ENCODE results near the gene RHOT2.

The RHOT2 gene

DNA sequence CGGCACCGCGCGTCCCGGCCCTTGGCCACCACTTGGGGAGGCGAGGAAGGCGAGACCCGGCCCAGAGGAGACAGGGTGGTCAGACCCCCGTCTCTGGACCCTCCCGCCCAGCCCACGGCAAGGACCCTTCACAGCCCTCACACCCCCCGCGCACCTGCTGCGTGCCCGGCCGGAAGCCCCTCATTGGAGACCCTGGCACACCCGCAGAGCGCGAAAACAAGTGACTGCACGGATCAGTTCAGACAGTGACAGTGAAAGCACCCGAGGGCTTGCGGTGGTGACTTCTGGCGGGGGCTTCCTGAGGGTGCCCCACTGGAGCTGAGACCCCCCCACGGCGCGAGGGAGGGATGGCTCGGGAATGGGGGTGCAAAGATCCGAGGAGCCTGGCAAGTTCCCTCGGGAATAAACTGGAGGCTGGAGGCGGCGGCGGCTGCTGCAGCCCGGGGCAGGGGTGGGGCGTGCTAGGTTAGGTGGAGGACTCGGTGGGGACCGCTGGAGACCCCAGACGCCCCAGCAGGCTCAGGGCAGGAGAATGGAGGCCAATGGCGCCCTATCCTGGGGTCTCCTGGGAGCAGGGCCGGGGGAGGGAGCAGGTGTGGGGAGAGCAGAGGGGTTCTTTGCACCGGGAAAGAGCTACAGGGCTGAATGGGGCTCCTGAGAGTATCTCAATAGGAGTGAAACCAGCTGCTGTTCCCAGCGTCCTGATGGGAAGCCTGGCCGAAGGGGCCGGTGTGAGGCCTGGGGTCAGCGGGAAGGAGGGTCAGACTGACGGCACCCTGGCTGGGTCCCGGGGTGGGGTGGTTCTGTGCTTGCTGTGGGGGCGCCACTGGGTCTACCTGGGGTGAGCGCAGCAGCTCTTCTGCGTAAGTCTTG lies 38.5 kb downstream of the RHOT2 start:
- no peak for DNase-seq (ENCODE audit: low read depth in 1 of 2, low spot score in 1 of 2)
- in situ Hi-C loops (cut with HindIII; ENCODE audit: low pct_unique_long_range_greater_than_20kb, low sequenced_read_pairs), result loop anchor here (25.0 kb wide), 1 partner anchor 281 kb away; the partner anchor contains the start of gene SOX8
- no peak for TF ChIP-seq JUND (IDR thresholded peaks at IDR 0.05; ENCODE audit: low read depth)

DNA sequence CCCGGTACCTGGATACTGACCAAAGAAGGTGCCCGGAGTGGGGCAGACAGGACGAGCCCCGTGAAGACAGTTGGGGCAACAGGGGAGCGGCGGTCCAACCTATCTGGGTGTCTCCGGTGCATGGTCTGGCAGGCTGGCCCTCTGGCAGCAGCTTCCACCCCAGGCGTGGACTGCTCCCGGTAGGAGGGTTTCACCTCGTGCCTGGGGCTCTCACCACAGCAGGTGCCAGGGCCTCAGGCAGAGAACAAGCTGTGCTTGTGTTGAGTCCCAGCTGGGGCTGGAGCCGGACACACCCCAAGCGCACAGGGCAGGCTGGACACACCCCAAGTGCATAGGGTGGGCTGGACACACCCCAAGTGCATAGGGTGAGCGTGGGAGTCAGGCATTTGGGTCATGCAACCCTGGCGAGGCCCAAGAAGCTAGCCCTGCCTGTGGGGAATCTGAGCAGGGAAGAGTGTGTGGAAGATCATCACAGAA lies 39.2 kb downstream of the RHOT2 start:
- DNase-seq (ENCODE audit: low read depth in 1 of 2, low spot score in 1 of 2), result no peak
- TF ChIP-seq JUND (IDR thresholded peaks at IDR 0.05; ENCODE audit: low read depth), result no peak
- in situ Hi-C loops (cut with HindIII; ENCODE audit: low pct_unique_long_range_greater_than_20kb, low sequenced_read_pairs), result loop anchor here (25.0 kb wide), 1 partner anchor 280 kb away; the partner anchor contains the start of gene SOX8

DNA sequence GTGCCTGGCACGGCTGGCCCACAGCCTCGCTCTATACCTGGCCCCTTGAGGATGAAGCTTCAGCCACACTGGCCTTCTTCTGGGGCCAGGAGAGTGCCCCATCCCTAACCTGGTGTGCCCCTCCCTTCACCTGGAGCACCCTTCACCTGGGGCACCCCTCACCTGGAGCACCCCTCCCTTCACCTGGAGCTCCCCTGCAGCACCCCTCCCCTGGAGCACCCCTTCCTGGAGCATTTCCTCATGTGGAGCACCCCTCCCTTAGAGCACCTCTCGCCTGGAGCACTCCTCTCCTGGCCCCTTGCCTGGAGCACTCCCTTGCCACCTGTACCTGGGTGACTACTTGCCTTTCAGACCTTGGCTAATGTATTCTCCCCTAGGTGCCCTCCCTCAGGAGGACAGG lies 40.1 kb downstream of the RHOT2 start:
- DNase-seq (ENCODE audit: low read depth in 1 of 2, low spot score in 1 of 2), result no peak
- in situ Hi-C loops (cut with HindIII; ENCODE audit: low pct_unique_long_range_greater_than_20kb, low sequenced_read_pairs), result loop anchor here (25.0 kb wide), 1 partner anchor 279 kb away; the partner anchor contains the start of gene SOX8
- no peak for TF ChIP-seq JUND (IDR thresholded peaks at IDR 0.05; ENCODE audit: low read depth)

DNA sequence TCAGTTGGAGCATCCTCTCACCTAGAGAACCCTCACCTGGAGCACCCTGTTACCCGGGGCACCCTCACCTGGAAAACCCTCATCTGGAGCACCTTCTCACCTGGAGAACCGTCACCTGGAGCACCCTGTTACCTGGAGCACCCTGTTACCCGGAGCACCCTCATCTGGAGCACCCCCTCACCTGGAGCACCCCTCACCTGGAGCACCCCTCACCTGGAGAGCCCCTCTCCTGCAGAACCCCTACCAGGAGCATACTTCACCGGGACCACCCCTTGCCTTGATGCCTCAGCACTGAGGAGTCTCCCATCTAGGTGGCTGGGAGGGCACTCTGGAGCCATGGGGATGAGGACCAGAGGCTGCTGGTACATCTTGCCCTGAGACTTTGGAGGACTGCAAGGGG lies 41.0 kb downstream of the RHOT2 start:
- in situ Hi-C loops (cut with HindIII; ENCODE audit: low pct_unique_long_range_greater_than_20kb, low sequenced_read_pairs), result loop anchor here (25.0 kb wide), 1 partner anchor 278 kb away; the partner anchor contains the start of gene SOX8
- no peak for TF ChIP-seq JUND (IDR thresholded peaks at IDR 0.05; ENCODE audit: low read depth)

DNA sequence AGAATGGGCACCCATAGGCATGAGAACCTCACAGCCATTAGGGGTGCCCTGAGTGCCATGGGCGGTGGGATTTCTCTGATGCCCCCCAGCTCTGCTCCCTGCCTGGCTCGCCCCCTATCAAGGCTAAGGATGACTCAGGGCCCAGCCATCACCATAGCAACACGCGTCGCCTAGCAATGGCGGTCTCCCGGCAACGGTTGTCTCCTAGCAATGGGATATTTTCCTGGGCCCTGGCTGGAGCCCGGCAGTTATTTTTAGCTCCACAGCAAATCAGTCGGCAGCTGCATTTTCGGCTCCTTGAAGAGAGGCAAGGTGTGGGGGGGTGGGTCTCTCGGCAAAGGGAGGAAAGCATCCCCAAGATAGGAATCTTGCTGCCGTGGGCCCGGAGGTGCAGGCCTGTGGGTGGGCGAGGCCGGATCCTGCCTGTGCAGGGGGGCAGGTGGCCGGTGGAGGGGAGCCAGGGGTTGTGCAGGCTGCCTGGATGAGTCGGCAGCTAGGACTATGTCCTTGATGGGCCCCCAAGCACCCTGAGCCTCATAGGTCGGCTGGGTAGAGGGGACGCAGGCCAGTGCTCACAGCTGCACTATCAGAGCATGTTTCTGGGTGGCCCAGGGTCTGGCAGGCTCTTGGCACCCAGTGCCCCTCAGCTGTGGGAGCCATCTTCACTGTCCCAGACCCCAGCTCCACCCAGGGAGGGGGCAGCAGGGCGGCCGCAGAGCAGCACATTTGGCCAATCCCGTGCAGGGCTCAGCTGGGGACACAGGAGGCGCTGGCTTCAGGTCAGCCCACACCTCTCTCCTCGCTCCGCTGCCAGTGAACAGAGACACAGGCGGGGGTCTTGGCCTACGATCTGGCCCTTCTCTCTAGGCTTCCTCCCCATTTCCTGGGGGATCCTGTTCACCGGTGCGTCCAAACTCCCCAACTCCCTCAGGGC lies 41.9 kb downstream of the RHOT2 start:
- no peak for TF ChIP-seq JUND (IDR thresholded peaks at IDR 0.05; ENCODE audit: low read depth)
- in situ Hi-C loops (cut with HindIII; ENCODE audit: low pct_unique_long_range_greater_than_20kb, low sequenced_read_pairs), result loop anchor here (25.0 kb wide), 1 partner anchor 277 kb away; the partner anchor contains the start of gene SOX8
- DNase-seq (ENCODE audit: low read depth in 1 of 2, low spot score in 1 of 2), result peak in 1 of 2 experiments; percentile 57

More for the DNA sequence above, 41.0 kb downstream of the RHOT2 start:
- no peak for DNase-seq (ENCODE audit: low read depth in 1 of 2, low spot score in 1 of 2)

DNA sequence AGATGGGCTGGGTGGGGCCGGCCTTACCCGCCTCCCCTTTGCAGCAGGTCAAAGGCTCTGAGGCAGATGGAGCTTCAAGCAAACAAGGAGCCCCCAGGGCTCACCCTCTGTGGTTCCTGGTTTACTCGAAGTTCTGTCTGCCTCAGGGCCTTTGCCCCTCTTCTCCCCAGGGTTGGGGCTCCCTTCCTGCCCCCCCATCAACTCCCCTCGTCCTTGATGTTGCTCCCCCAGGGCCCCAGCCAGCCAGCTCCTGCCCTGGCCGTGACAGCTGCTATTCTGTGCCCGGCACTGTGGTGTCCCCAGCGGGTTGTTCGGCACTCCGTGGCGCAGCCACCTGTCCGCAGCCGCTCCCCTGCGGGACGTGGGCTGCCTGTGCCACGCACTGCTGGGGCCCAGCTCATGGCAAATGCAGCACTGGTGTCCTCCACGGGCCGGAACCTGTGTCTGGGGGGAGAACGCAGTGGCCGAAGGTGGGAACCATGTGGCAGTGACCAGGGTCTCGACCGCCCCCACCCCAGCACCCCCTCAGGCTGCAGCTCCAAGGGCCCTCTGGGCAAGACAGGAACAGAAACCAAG lies 42.7 kb downstream of the RHOT2 start:
- no peak for TF ChIP-seq JUND (IDR thresholded peaks at IDR 0.05; ENCODE audit: low read depth)
- DNase-seq (ENCODE audit: low read depth in 1 of 2, low spot score in 1 of 2), result no peak
- in situ Hi-C loops (cut with HindIII; ENCODE audit: low pct_unique_long_range_greater_than_20kb, low sequenced_read_pairs), result loop anchor here (25.0 kb wide), 1 partner anchor 277 kb away; the partner anchor contains the start of gene SOX8

DNA sequence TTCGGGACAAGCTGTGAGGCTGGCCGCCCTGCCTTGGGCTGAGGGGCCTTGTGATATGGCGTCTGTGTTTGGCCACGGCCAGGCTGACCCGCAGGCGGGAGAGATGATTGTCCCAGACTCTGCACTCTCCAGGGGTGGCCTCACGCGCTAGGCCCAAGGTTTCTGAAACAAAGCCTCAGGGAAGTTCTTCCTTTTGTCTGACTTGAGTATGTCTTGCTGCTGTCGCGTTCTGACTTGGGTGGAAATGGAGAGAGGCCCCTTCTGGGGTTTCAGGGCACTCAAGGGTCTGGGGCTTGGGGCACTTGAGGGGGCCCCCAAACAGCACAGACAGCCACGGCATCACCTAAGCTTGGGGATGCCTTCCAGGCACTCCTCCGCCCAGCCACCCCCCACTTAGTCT lies 43.2 kb downstream of the RHOT2 start:
- in situ Hi-C loops (cut with HindIII; ENCODE audit: low pct_unique_long_range_greater_than_20kb, low sequenced_read_pairs), result loop anchor here (25.0 kb wide), 1 partner anchor 276 kb away; the partner anchor contains the start of gene SOX8
- no peak for TF ChIP-seq JUND (IDR thresholded peaks at IDR 0.05; ENCODE audit: low read depth)

DNA sequence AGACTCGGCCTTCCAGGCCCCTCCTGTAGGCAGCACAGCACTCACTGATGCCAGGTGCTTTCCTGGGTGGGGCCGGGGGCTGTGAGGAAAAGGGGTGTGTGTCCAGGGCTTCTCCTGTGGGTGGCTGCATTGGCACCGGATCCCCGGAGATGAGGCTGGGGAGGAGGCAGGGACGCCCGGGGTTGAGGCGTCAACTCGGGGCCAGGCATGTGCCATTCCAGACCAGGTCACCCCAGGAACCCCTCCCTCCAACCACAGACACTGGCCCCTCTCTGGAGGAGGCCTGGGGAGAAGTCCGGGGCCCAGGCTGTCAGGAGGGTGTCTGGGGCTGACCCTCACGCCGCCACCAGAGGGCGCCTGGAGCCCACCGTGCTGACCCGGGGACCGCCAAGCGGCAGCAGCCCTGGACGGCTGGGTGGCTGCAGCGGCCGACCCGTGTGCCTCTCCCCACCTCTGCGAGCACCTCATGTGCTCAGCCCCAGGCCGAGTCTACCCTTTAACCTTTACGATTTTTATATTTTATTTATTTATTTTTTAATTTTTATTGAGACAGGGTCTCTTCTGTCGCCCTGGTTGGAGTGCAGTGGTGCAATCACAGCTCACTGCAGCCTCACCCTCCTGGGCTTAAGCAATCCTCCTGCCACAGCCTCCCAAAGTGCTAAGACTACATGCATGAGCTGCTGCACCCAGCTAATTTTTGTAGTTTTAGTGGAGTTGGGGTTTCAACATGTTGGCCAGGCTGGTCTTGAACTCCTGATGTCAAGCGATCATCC lies 43.8 kb downstream of the RHOT2 start:
- in situ Hi-C loops (cut with HindIII; ENCODE audit: low pct_unique_long_range_greater_than_20kb, low sequenced_read_pairs), result loop anchor here (25.0 kb wide), 1 partner anchor 276 kb away; the partner anchor contains the start of gene SOX8
- no peak for TF ChIP-seq JUND (IDR thresholded peaks at IDR 0.05; ENCODE audit: low read depth)
- DNase-seq (ENCODE audit: low read depth in 1 of 2, low spot score in 1 of 2), result peak; percentile 73 to 90

More for the DNA sequence above, 43.2 kb downstream of the RHOT2 start:
- no peak for DNase-seq (ENCODE audit: low read depth in 1 of 2, low spot score in 1 of 2)

DNA sequence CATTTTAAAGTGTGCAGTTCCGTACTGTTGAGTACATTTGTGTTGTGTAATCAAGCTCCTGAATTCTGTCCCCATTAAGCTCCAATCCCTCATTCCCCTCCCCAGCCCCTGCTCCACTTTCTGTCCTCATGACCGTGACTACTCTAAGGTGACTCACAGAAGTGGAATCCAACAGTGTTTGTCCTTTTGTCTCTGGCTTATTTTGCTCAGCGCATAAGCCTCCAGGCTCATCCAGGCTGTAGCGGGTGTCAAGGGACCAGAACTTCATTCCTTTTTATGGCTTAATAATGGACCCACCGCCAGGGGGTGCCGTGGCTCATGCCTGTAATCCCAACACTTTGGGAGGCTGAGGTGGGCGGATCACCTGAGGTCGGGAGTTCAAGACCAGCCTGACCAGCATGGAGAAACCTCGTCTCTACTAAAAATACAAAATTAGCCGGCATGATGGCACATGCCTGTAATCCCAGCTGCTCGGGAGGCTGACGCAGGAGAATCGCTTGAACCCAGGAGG lies 44.9 kb downstream of the RHOT2 start:
- peak; percentile 74 to 95 for DNase-seq (ENCODE audit: low read depth in 1 of 2, low spot score in 1 of 2)
- in situ Hi-C loops (cut with HindIII; ENCODE audit: low pct_unique_long_range_greater_than_20kb, low sequenced_read_pairs), result loop anchor here (25.0 kb wide), 1 partner anchor 275 kb away; the partner anchor contains the start of gene SOX8

DNA sequence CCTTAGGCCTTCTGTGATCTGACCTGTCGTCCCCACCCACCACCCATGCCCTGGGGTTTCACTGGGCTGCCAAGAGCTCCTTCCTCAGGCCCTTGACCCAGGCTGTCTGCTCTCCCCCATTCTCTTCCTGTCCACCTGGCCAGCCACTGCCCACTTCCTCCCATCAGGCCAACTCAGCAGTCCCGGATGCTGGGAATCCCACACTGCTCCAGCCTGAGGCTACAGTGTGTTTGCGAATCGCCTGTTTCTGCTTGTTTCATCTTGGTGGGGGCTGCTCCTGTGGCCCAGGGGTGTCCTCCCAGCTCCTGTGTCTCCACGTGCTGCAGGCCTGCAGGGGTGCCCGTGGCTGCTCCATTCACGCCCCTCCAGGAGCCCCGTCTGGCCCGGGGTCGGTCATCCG lies 46.1 kb downstream of the RHOT2 start:
- in situ Hi-C loops (cut with HindIII; ENCODE audit: low pct_unique_long_range_greater_than_20kb, low sequenced_read_pairs), result loop anchor here (25.0 kb wide), 1 partner anchor 273 kb away; the partner anchor contains the start of gene SOX8
- TF ChIP-seq JUND (IDR thresholded peaks at IDR 0.05; ENCODE audit: low read depth), result no peak
- peak in 1 of 2 experiments; percentile 55 for DNase-seq (ENCODE audit: low read depth in 1 of 2, low spot score in 1 of 2)
